PC-3 (cell line): ENCODE data around the gene SCYL1. TPM values are rescaled to one million over a fixed set of nuclear protein-coding genes. Genes with fewer than 3 reads are reported as not detected.
A peak's percentile ranks its signal among the peaks of the same experiment; 100 is the strongest.

Experiments used
- ATAC-seq: fragments of 200-7000 bp; cut with Tn5 transposase; 2 replicates; pipeline ENCODE4 v1.9.1; 2020; ENCODE audit warnings: mild to moderate bottlenecking, moderate library complexity
- BruUV-seq: library from RNA; stranded (reverse); fragments of 400-500 nt; replicated peaks from 2 replicates; lab custom pipeline; 2021; lab: Mats Ljungman, UMichigan
- CTCF ChIA-PET: fragments of 300-600 bp; sonication (Branson Sonifier 250); formaldehyde crosslinking; loops from one replicate; lab custom pipeline; 2022; ENCODE audit warnings: antibody characterized with exemption; lab: Charles Lee
- POLR2A ChIA-PET: fragments of 300-600 bp; sonication (Branson Sonifier 250); formaldehyde crosslinking; loops from one replicate; lab custom pipeline; 2022; ENCODE audit warnings: antibody characterized with exemption; ENCODE audit not compliant: unreplicated experiment; lab: Charles Lee
- DNase-seq: peaks from one replicate; pipeline ENCODE4 v3.0.0-alpha.2; 2015
- H2AFZ ChIP-seq: fragments of 300-600 bp; sonication (generic); 2 replicates; pipeline ENCODE4 v1.6.0; 2016; ENCODE audit warnings: antibody characterized with exemption, low read length
- H3F3A ChIP-seq: fragments of 300-600 bp; sonication (generic); one replicate; pipeline ENCODE4 v1.6.0; 2017; ENCODE audit warnings: antibody characterized with exemption, low read length, control low read depth, mild to moderate bottlenecking; ENCODE audit not compliant: unreplicated experiment
- H3K27ac ChIP-seq: fragments of 300-600 bp; sonication (generic); 2 replicates; pipeline ENCODE4 v1.5.1; 2016; ENCODE audit warnings: mild to moderate bottlenecking, low read length
- H3K27me3 ChIP-seq: fragments of 300-600 bp; sonication (generic); 2 replicates; pipeline ENCODE4 v1.6.1; 2016; ENCODE audit warnings: low read length, mixed read lengths
- H3K36me3 ChIP-seq: fragments of 300-600 bp; sonication (generic); 2 replicates; pipeline ENCODE4 v1.6.1; 2016; ENCODE audit warnings: low read depth, mixed run types, low read length, mixed read lengths
- H3K4me1 ChIP-seq: fragments of 300-600 bp; sonication (generic); 2 replicates; pipeline ENCODE4 v1.5.1; 2016; ENCODE audit warnings: low read length; ENCODE audit not compliant: insufficient read depth
- H3K4me2 ChIP-seq: fragments of 300-600 bp; sonication (generic); 2 replicates; pipeline ENCODE4 v1.6.0; 2016; ENCODE audit warnings: low read length
- H3K4me3 ChIP-seq: fragments of 300-600 bp; sonication (generic); 2 replicates; pipeline ENCODE4 v1.5.1; 2016; ENCODE audit warnings: mild to moderate bottlenecking, low read length, mixed read lengths
- H3K79me2 ChIP-seq: fragments of 300-600 bp; sonication (generic); 2 replicates; pipeline ENCODE4 v1.6.1; 2017; ENCODE audit warnings: low read length, mixed read lengths
- H3K9ac ChIP-seq: fragments of 300-600 bp; sonication (generic); 2 replicates; pipeline ENCODE4 v1.6.0; 2016; ENCODE audit warnings: mild to moderate bottlenecking, low read length
- H3K9me2 ChIP-seq: fragments of 300-600 bp; sonication (generic); replicated peaks from 2 replicates; pipeline ENCODE4 v1.6.1; 2016; ENCODE audit warnings: mixed run types, low read length, mixed read lengths
- H3K9me3 ChIP-seq: fragments of 300-600 bp; sonication (generic); 2 replicates; pipeline ENCODE4 v1.6.1; 2016; ENCODE audit warnings: low read length, mixed read lengths
- H4K20me1 ChIP-seq: fragments of 300-600 bp; sonication (generic); 2 replicates; pipeline ENCODE4 v1.6.1; 2016; ENCODE audit warnings: low read length, mixed read lengths
- CTCF ChIP-seq: fragments of 300-600 bp; sonication (generic); conservative IDR thresholded peaks from 2 replicates; pipeline ENCODE4 v1.5.1; 2017; ENCODE audit warnings: antibody characterized with exemption, low read depth, mild to moderate bottlenecking, low read length
- EZH2 ChIP-seq: fragments of 300-600 bp; sonication (generic); IDR thresholded peaks from one replicate; pipeline ENCODE4 v1.6.1; 2017; ENCODE audit warnings: antibody characterized with exemption, mild to moderate bottlenecking, low read length; ENCODE audit not compliant: unreplicated experiment
- EZH2phosphoT487 ChIP-seq: fragments of 300-600 bp; sonication (generic); IDR thresholded peaks from 2 replicates; pipeline ENCODE4 v1.6.1; 2018; ENCODE audit warnings: mild to moderate bottlenecking, antibody characterized with exemption, low read length, borderline replicate concordance
- intact Hi-C: fragments of 100-400 bp; cut with micrococcal nuclease; formaldehyde crosslinking; loops from 2 replicates; pipeline ENCODE4 v1.9.0; 2023
- total RNA-seq: library from RNA; depleted of rRNA; stranded (reverse); fragments of >200 nt; gene quantifications from 2 replicates; pipeline ENCODE4 v1.2.3, GENCODE V29; 2014

SCYL1 gene
- total RNA-seq, 1 experiment from 2014 or later: 201 TPM

DNA sequence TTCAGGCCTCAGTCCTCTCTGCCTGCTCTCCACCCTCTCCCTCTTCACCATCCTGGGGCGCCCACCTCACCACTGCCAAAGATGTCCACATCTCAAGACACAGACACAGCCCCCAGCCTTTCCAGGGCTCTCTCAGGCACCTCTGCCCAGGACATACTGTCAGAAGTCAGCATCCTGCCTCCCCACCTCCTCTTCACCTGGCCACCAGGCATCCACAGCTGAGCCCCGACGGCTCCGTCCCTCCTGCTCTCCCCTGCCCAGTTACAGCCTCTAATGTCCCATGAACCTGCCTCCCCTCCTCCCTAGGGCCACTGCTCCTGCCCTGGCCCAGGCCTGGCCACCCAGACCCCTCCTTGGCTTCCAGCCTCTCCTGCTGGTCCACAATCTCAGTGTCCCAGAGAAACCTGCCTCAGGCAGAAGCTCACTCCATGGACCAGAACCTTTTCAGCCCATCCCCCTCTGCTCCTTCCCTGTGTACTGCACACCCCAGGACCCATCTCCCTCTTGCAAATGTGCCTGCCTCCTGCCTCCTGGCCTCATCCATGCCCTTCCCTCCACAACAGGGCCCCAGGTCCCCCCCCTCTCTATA lies 30.1 kb downstream of the SCYL1 start:
- Histone ChIP-seq H3K4me3 (peak overlapping the region; percentile 68), H3K9me2 (no peaks in the 10 kb centered on the region), H2AFZ (no peak overlapping the region), H3K4me2 (peak overlapping the region; percentile 93), H3K4me1 (peaks cover 58% of the 10 kb centered on the region), H3K79me2 (peaks cover 27% of the 10 kb centered on the region), H3K27me3 (no peaks in the 10 kb centered on the region), H3F3A (peaks cover 6% of the 10 kb centered on the region), H4K20me1 (no peaks in the 10 kb centered on the region), H3K27ac (peak overlapping the region; percentile 80), H3K36me3 (peaks cover 4% of the 10 kb centered on the region; the same call in 1 of the 2 replicates), H3K9ac (peak overlapping the region; percentile 31), H3K9me3 (no peaks in the 10 kb centered on the region)
- CTCF ChIA-PET: interaction anchor here (0.7 kb wide), 1 partner anchor 19 kb away, joined by 3 read pairs; no protein-coding TSS in a partner anchor
- DNase-seq (no peak), ATAC-seq (no peak)
- intact Hi-C loops: loop anchor here (2.0 kb wide), 1 partner anchor 16 kb away; the partner anchor contains the start of gene ZNRD2
- POLR2A ChIA-PET: no interaction called here
- BruUV-seq: no TSS peak
- no peak for TF ChIP-seq EZH2phosphoT487
- no peak for TF ChIP-seq CTCF
- TF ChIP-seq EZH2: no peak

DNA sequence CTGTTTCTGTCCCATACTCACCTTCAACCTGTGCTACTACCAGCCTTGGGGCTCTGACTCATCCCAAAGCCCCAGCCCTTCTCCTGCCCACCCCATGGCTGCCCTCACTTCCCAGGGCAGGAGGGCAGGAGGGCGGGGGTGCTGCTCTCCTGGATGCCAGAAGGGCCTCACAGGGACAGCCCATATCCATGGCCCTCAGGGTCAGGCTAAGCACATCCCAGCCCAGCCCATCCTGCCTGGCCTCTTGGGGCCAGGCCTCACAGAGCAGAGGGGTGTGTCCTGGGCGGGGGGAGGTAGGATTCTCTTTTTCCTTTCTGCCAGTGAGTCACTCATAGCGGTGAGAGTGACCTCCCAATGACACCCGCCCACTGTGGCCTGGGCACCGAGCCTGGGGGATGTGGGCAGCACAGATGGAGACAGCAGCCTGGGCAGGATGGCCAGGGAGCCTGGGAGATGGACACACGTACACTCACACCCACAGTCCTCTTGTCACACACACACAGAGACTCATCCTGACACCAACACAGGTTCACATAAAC lies 30.9 kb downstream of the SCYL1 start:
- no peak for TF ChIP-seq EZH2
- TF ChIP-seq CTCF: no peak
- TF ChIP-seq EZH2phosphoT487: no peak
- H3K4me1 ChIP-seq: peaks cover 64% of the 10 kb centered on the region
- no peaks in the 10 kb centered on the region for H3K9me3 ChIP-seq
- intact Hi-C loops: loop anchor here (2.0 kb wide), 1 partner anchor 15 kb away; the partner anchor contains the start of gene ZNRD2
- H3K27me3 ChIP-seq: no peaks in the 10 kb centered on the region
- peaks cover 27% of the 10 kb centered on the region for H3K79me2 ChIP-seq
- peak overlapping the region; percentile 68 for H3K4me3 ChIP-seq
- CTCF ChIA-PET: interaction anchor here (0.7 kb wide), 1 partner anchor 18 kb away, joined by 3 read pairs; no protein-coding TSS in a partner anchor
- H3K36me3 ChIP-seq: peaks cover 4% of the 10 kb centered on the region; the same call in 1 of the 2 replicates
- H4K20me1 ChIP-seq: no peaks in the 10 kb centered on the region
- H3K27ac ChIP-seq: peak overlapping the region; percentile 80
- no peaks in the 10 kb centered on the region for H3K9me2 ChIP-seq
- DNase-seq: peak; percentile 96
- H3K4me2 ChIP-seq: peak overlapping the region; percentile 93
- H3F3A ChIP-seq: peaks cover 12% of the 10 kb centered on the region
- no peak overlapping the region for H2AFZ ChIP-seq
- H3K9ac ChIP-seq: peak overlapping the region; percentile 31
- peak; percentile 62 for ATAC-seq
- POLR2A ChIA-PET: no interaction called here
- BruUV-seq: no TSS peak
